ENCODE data around the gene SHBG.

GRCh38 chr17:7650509-7651096 lies 20.7 kb downstream of the SHBG start, which contains the start of gene ATP1B2:
- TF ChIP-seq ZNF384 (IDR thresholded peaks at IDR 0.05; ENCODE audit: borderline replicate concordance, low read depth, low read length) (no peak), ZBTB4 (CRISPR knock-in tag; IDR thresholded peaks at IDR 0.05) (no peak), HDAC2 (IDR thresholded peaks at IDR 0.05) (no peak), NFYA (IDR thresholded peaks at IDR 0.05; ENCODE audit: borderline replicate concordance, low read depth, low read length) (no peak), E2F8 (IDR thresholded peaks at IDR 0.05; ENCODE audit: low read depth, partially characterized antibody) (no peak), JUNB (IDR thresholded peaks at IDR 0.05) (no peak), POLR2A (IDR thresholded peaks at IDR 0.05; ENCODE audit: low read depth, low read length) (peak; percentile 53; the same call in 1 of the 2 replicates)
- TF ChIP-seq, protein P1, sequence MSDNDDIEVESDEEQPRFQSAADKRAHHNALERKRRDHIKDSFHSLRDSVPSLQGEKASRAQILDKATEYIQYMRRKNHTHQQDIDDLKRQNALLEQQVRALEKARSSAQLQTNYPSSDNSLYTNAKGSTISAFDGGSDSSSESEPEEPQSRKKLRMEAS (IDR thresholded peaks at IDR 0.05; ENCODE audit: low read depth, low read length) = no peak
- TF ChIP-seq, protein P2, sequence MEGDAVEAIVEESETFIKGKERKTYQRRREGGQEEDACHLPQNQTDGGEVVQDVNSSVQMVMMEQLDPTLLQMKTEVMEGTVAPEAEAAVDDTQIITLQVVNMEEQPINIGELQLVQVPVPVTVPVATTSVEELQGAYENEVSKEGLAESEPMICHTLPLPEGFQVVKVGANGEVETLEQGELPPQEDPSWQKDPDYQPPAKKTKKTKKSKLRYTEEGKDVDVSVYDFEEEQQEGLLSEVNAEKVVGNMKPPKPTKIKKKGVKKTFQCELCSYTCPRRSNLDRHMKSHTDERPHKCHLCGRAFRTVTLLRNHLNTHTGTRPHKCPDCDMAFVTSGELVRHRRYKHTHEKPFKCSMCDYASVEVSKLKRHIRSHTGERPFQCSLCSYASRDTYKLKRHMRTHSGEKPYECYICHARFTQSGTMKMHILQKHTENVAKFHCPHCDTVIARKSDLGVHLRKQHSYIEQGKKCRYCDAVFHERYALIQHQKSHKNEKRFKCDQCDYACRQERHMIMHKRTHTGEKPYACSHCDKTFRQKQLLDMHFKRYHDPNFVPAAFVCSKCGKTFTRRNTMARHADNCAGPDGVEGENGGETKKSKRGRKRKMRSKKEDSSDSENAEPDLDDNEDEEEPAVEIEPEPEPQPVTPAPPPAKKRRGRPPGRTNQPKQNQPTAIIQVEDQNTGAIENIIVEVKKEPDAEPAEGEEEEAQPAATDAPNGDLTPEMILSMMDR (IDR thresholded peaks at IDR 0.05 in 2 of 3, conservative IDR thresholded peaks at IDR 0.05 in 1 of 3; ENCODE audit: control insufficient read depth in 2 of 3, extremely low read depth in 1 of 3, insufficient read depth in 1 of 3, low read depth in 3 of 3, low read length in 3 of 3) = no peak
